GM23248 (cell line): ENCODE data around the gene GBE1. TPM values are rescaled to one million over a fixed set of nuclear protein-coding genes. Genes with fewer than 3 reads are reported as not detected.

Experiments used
- DNase-seq: peaks from one replicate; pipeline ENCODE4 v3.0.0-alpha.2; 2015
- H2AFZ ChIP-seq: fragments of 200-600 bp; sonication (generic); 2 replicates; pipeline ENCODE4 v1.6.1; 2016; ENCODE audit warnings: antibody characterized with exemption
- H3F3A ChIP-seq: fragments of 200-600 bp; sonication (generic); 2 replicates; pipeline ENCODE4 v1.6.1; 2016; ENCODE audit warnings: mild to moderate bottlenecking, antibody characterized with exemption, mixed run types; ENCODE audit not compliant: insufficient read depth
- H3K27ac ChIP-seq: fragments of 200-600 bp; sonication (generic); 2 replicates; pipeline ENCODE4 v1.5.1; 2016; ENCODE audit warnings: mild to moderate bottlenecking
- H3K27me3 ChIP-seq: fragments of 200-600 bp; sonication (generic); replicated peaks from 2 replicates; pipeline ENCODE4 v1.6.1; 2016; ENCODE audit warnings: mild to moderate bottlenecking; ENCODE audit not compliant: insufficient read depth
- H3K36me3 ChIP-seq: fragments of 200-600 bp; sonication (generic); 2 replicates; pipeline ENCODE4 v1.6.1; 2016; ENCODE audit warnings: low read depth, mild to moderate bottlenecking
- H3K4me1 ChIP-seq: fragments of 200-600 bp; sonication (generic); 2 replicates; pipeline ENCODE4 v1.6.1; 2016; ENCODE audit warnings: mild to moderate bottlenecking; ENCODE audit not compliant: insufficient read depth
- H3K4me2 ChIP-seq: fragments of 200-600 bp; sonication (generic); one replicate; pipeline ENCODE4 v1.6.1; 2016; ENCODE audit warnings: mild to moderate bottlenecking; ENCODE audit not compliant: unreplicated experiment
- H3K4me3 ChIP-seq: fragments of 200-600 bp; sonication (generic); 2 replicates; pipeline ENCODE4 v1.5.1; 2016; ENCODE audit warnings: mild to moderate bottlenecking
- H3K79me2 ChIP-seq: fragments of 200-600 bp; sonication (generic); 2 replicates; pipeline ENCODE4 v1.6.1; 2016; ENCODE audit warnings: mild to moderate bottlenecking; ENCODE audit not compliant: insufficient read depth
- H3K9ac ChIP-seq: fragments of 200-600 bp; sonication (generic); 2 replicates; pipeline ENCODE4 v1.6.1; 2016; ENCODE audit warnings: mild to moderate bottlenecking
- H3K9me2 ChIP-seq: fragments of 200-600 bp; sonication (generic); 2 replicates; pipeline ENCODE4 v1.6.1; 2016; ENCODE audit warnings: mixed run types, mild to moderate bottlenecking, moderate library complexity; ENCODE audit not compliant: insufficient read depth
- H3K9me3 ChIP-seq: fragments of 200-600 bp; sonication (generic); one replicate; pipeline ENCODE4 v1.6.1; 2017; ENCODE audit warnings: low read depth
- H4K20me1 ChIP-seq: fragments of 200-600 bp; sonication (generic); 2 replicates; pipeline ENCODE4 v1.6.0; 2016; ENCODE audit not compliant: insufficient read depth
- EZH2 ChIP-seq: fragments of 200-600 bp; sonication (generic); IDR thresholded peaks from 2 replicates; pipeline ENCODE4 v1.6.1; 2018; ENCODE audit warnings: antibody characterized with exemption, mild to moderate bottlenecking; ENCODE audit not compliant: insufficient read depth, poor library complexity, severe bottlenecking
- EZH2phosphoT487 ChIP-seq: fragments of 200-600 bp; sonication (generic); IDR thresholded peaks from 2 replicates; pipeline ENCODE4 v1.6.1; 2018; ENCODE audit warnings: antibody characterized with exemption, moderate library complexity, mild to moderate bottlenecking, low read depth; ENCODE audit not compliant: insufficient read depth
- WGBS, 2 experiments: methylation state at CpG; one replicate each; pipeline ENCODE4 v1.1.6; 2015 to 2017; ENCODE audit warnings: low lambda C conversion rate in 2 of 2, low coverage in 1 of 2; ENCODE audit errors: missing lambda C conversion rate in 2 of 2; 5-methylcytosine and 5-hydroxymethylcytosine counted together
- in situ Hi-C: fragments of 300-500 bp; cut with MboI; formaldehyde crosslinking; loops from 2 replicates; pipeline ENCODE4 v1.15.0; 2020
- polyA plus RNA-seq: library from polyadenylated mRNA; unstranded; fragments of >200 nt; fragmentation: Nextera tagmentation; extraction: Ambion mirVana; gene quantifications from 2 replicates; pipeline ENCODE4 v1.2.1, GENCODE V29; 2016
- total RNA-seq: library from RNA; depleted of rRNA; stranded (reverse); fragments of >200 nt; shearing (Covaris generic); gene quantifications from 2 replicates; pipeline ENCODE4 v1.2.3, GENCODE V29; 2014

Gene GBE1
- total and polyA plus RNA-seq, 2 experiments from 2014 or later = 130 to 166 TPM

DNA sequence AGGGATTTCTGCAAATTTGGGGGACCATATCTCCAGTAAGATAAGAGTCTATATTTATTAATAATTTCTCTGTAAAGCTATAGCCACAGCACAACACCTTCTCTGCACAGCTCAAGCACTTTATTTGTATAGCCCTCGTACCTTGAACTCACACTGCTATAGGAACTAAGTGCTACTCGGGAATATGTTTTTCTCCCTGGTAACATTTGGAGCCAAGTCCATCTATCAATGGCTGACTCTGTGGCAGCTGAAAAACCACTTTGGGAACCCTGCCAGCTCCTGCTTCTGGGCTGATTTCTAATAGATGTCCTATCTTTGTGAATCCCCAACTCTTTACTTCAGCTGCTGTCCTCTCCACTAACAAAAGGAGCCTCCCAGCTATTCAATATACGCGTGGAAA lies 298.5 kb downstream of the GBE1 start:
- no peak overlapping the region for H3K4me3 ChIP-seq
- WGBS, 2 experiments = 80 to 84% methylated on average over 4 of the region's 4 CpGs
- H3K27ac ChIP-seq = no peak overlapping the region
- no peaks in the 10 kb centered on the region for H3K36me3 ChIP-seq
- in situ Hi-C loops = no loop called here
- no peak overlapping the region for H2AFZ ChIP-seq
- TF ChIP-seq EZH2phosphoT487 (no peak), EZH2 (no peak)
- H3K4me2 ChIP-seq = no peak overlapping the region
- no peaks in the 10 kb centered on the region for H3K27me3 ChIP-seq
- H3K79me2 ChIP-seq = no peaks in the 10 kb centered on the region
- H4K20me1 ChIP-seq = no peaks in the 10 kb centered on the region
- H3K4me1 ChIP-seq = peaks cover 9% of the 10 kb centered on the region; the same call in 1 of the 2 replicates
- no peaks in the 10 kb centered on the region for H3K9me3 ChIP-seq
- DNase-seq = no peak
- no peak overlapping the region for H3K9ac ChIP-seq
- no peaks in the 10 kb centered on the region for H3K9me2 ChIP-seq
- peaks cover 9% of the 10 kb centered on the region; the same call in 1 of the 2 replicates for H3F3A ChIP-seq

DNA sequence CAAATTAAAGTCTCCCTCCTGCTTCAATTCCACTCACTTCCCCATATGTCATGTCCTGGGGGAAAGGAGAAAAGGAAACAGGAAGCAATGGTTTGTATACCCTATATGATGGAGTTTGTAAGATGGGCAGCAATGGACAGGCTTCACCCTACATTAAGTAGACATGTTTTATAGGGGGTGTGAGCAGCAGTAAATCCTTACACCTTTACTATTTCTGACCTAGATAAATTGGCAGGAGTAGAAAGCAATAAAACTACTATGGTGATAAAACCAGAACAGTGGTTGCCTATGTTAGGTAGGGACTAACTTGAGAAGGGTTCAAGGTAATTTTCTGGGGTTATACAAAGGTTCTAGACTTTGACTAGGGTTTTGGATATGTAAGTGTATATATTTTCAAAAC lies 301.7 kb downstream of the GBE1 start:
- no peak for DNase-seq

DNA sequence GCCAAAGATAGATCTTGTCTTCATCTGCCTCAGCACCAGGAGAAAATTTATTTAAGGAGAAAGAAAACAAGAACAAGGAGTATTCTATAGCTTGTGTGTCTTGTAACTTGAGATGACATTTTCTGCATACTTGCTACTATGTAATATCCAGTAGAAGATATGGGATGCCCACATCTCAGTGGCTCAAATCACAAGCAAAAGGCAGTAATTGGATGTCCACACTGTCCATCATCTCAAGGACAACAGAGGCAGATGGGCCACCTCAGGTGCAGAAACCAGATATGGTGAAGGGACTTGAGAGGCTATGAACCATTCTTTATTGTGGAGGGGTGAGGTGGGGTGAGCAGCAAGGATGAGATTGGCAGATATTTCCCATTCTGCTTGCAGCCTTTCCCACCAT lies 309.0 kb downstream of the GBE1 start:
- Histone ChIP-seq H3K27ac (no peak overlapping the region), H4K20me1 (no peaks in the 10 kb centered on the region), H3K4me3 (no peak overlapping the region), H3K9me2 (no peaks in the 10 kb centered on the region), H3K4me1 (peaks cover 33% of the 10 kb centered on the region), H3F3A (peaks cover 20% of the 10 kb centered on the region), H2AFZ (no peak overlapping the region), H3K36me3 (no peaks in the 10 kb centered on the region), H3K4me2 (no peak overlapping the region), H3K9ac (no peak overlapping the region), H3K79me2 (no peaks in the 10 kb centered on the region), H3K9me3 (no peaks in the 10 kb centered on the region), H3K27me3 (no peaks in the 10 kb centered on the region)
- TF ChIP-seq EZH2 (no peak), EZH2phosphoT487 (no peak)
- in situ Hi-C loops = no loop called here
- no peak for DNase-seq

More for the DNA sequence above, 301.7 kb downstream of the GBE1 start:
- Histone ChIP-seq H3F3A (peaks cover 9% of the 10 kb centered on the region; the same call in 1 of the 2 replicates), H3K4me1 (peaks cover 9% of the 10 kb centered on the region; the same call in 1 of the 2 replicates), H3K9me2 (no peaks in the 10 kb centered on the region), H3K79me2 (no peaks in the 10 kb centered on the region), H3K36me3 (no peaks in the 10 kb centered on the region), H3K27me3 (no peaks in the 10 kb centered on the region), H3K4me3 (no peak overlapping the region), H3K9ac (no peak overlapping the region), H2AFZ (no peak overlapping the region), H3K27ac (no peak overlapping the region), H4K20me1 (no peaks in the 10 kb centered on the region), H3K9me3 (no peaks in the 10 kb centered on the region), H3K4me2 (no peak overlapping the region)
- in situ Hi-C loops = no loop called here
- TF ChIP-seq EZH2phosphoT487 (no peak), EZH2 (no peak)

DNA sequence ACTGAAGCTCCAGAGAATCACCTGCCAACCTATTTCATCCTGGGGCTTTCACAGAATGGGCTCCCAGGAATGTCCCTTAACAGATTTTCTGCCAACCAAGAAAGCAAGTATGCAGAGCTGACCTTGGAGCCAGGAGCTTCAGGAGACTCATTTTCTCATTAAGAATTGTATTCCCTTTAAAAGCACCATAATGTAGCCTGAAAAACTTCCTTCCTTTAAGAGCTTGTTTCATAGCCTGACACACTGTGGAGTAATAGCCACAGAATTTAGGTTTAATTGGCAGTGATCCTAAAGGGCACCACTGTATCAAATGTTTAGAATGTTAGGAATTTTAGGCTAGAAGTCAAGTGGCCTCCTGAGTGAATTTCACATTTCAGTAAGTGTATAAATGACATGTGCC lies 309.8 kb downstream of the GBE1 start:
- no peak overlapping the region for H3K4me3 ChIP-seq

DNA sequence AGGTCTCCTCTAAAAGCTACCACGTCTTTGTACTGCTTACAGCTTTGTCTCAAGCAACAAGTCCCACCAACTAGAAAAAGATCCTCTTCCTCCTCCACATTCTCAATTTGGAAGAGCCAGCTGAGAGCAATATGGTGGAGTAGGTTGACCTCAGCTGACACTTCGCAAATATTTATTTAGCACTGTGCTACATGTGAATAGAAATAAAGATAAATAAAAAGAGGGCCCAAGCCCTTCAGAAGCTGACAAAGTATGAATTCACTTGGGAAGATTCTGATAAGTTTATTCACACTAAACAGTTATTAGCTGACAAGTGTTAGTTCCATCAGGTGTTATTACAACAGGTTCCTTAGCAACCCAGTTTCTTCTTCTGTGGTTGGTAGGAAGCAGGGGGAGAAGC lies 310.3 kb downstream of the GBE1 start:
- no peak for DNase-seq
- Histone ChIP-seq H3K4me3 (no peak overlapping the region), H3K9me3 (no peaks in the 10 kb centered on the region), H3K36me3 (no peaks in the 10 kb centered on the region), H3K79me2 (no peaks in the 10 kb centered on the region), H3K27me3 (no peaks in the 10 kb centered on the region), H2AFZ (peak overlapping the region; percentile 5; the same call in 1 of the 2 replicates), H3K27ac (peak overlapping the region; percentile 22), H3K4me1 (peaks cover 38% of the 10 kb centered on the region), H3K9me2 (no peaks in the 10 kb centered on the region), H3F3A (peaks cover 20% of the 10 kb centered on the region), H3K9ac (no peak overlapping the region), H3K4me2 (no peak overlapping the region), H4K20me1 (no peaks in the 10 kb centered on the region)
- TF ChIP-seq EZH2 (no peak), EZH2phosphoT487 (no peak)
- 96 to 97% methylated on average over 2 of the region's 2 CpGs for WGBS, 2 experiments
- in situ Hi-C loops = no loop called here

More for the DNA sequence above, 309.8 kb downstream of the GBE1 start:
- TF ChIP-seq EZH2 = no peak
- no peak for TF ChIP-seq EZH2phosphoT487
- no peaks in the 10 kb centered on the region for H4K20me1 ChIP-seq
- peak overlapping the region; percentile 5; the same call in 1 of the 2 replicates for H2AFZ ChIP-seq
- H3K4me2 ChIP-seq = peak overlapping the region; percentile 37
- no peaks in the 10 kb centered on the region for H3K9me3 ChIP-seq
- no peaks in the 10 kb centered on the region for H3K27me3 ChIP-seq
- in situ Hi-C loops = no loop called here
- peaks cover 20% of the 10 kb centered on the region for H3F3A ChIP-seq
- no peaks in the 10 kb centered on the region for H3K36me3 ChIP-seq
- no peaks in the 10 kb centered on the region for H3K9me2 ChIP-seq
- no peak overlapping the region for H3K9ac ChIP-seq
- peaks cover 38% of the 10 kb centered on the region for H3K4me1 ChIP-seq
- H3K79me2 ChIP-seq = no peaks in the 10 kb centered on the region
- peak overlapping the region; percentile 22 for H3K27ac ChIP-seq
- peak; percentile 55 for DNase-seq
